G401 (cell line): Measurements from ENCODE around the gene CSTPP1. TPM values are rescaled to one million over a fixed set of nuclear protein-coding genes. Genes with fewer than 3 reads are reported as not detected.

Experiments
- DNase-seq: peaks from one replicate; pipeline ENCODE4 v3.0.0-alpha.2; 2015; ENCODE audit warnings: low spot score
- in situ Hi-C: cut with HindIII; loops from 2 replicates; pipeline ENCODE4 v1.10.0; 2016; ENCODE audit warnings: low sequenced_read_pairs, mixed read lengths
- total RNA-seq: library from RNA; depleted of rRNA; stranded (reverse); fragments of >200 nt; shearing (Covaris generic); gene quantifications from 2 replicates; pipeline ENCODE4 v1.2.3, GENCODE V29; 2014

The CSTPP1 gene
- total RNA-seq, 1 experiment from 2014 or later = 19.3 TPM

GRCh38 chr11:47018637-47019036 is 82.1 kb downstream of the CSTPP1 start:
- DNase-seq = no peak
- in situ Hi-C loops = no loop called here

- in situ Hi-C loops = no loop called here
- DNase-seq = no peak
These were observed 84.4 kb downstream of the CSTPP1 start for GRCh38 chr11:47020793-47021526.

- in situ Hi-C loops = no loop called here
- no peak for DNase-seq
These were observed 84.9 kb downstream of the CSTPP1 start for GRCh38 chr11:47021527-47021818.

GRCh38 chr11:47021965-47022364 is 85.4 kb downstream of the CSTPP1 start:
- no peak for DNase-seq
- in situ Hi-C loops = no loop called here

GRCh38 chr11:47028195-47029093 is 91.9 kb downstream of the CSTPP1 start:
- in situ Hi-C loops = no loop called here
- no peak for DNase-seq

- DNase-seq = no peak
- in situ Hi-C loops = no loop called here
These were observed 96.9 kb downstream of the CSTPP1 start for GRCh38 chr11:47033439-47033838.

GRCh38 chr11:47034091-47034490 is 97.5 kb downstream of the CSTPP1 start:
- DNase-seq = no peak
- in situ Hi-C loops = no loop called here

GRCh38 chr11:47035108-47035507 is 98.5 kb downstream of the CSTPP1 start:
- in situ Hi-C loops = no loop called here
- no peak for DNase-seq

- in situ Hi-C loops = no loop called here
- no peak for DNase-seq
These were observed 107.6 kb downstream of the CSTPP1 start for GRCh38 chr11:47044119-47044518.

GRCh38 chr11:47047972-47048371 is 111.4 kb downstream of the CSTPP1 start:
- in situ Hi-C loops = no loop called here
- no peak for DNase-seq

GRCh38 chr11:47050284-47050683 is 113.7 kb downstream of the CSTPP1 start:
- DNase-seq = no peak

GRCh38 chr11:47051217-47051616 is 114.7 kb downstream of the CSTPP1 start:
- no peak for DNase-seq
- in situ Hi-C loops = no loop called here

More at GRCh38 chr11:47050284-47050683, 113.7 kb downstream of the CSTPP1 start:
- in situ Hi-C loops = no loop called here

- DNase-seq = no peak
- in situ Hi-C loops = no loop called here
These were observed 115.6 kb downstream of the CSTPP1 start for GRCh38 chr11:47052165-47052564.

- in situ Hi-C loops = no loop called here
- DNase-seq = no peak
These were observed 116.0 kb downstream of the CSTPP1 start for GRCh38 chr11:47052576-47052975.

- in situ Hi-C loops = no loop called here
- DNase-seq = no peak
These were observed 119.0 kb downstream of the CSTPP1 start for GRCh38 chr11:47055534-47055933.

- no peak for DNase-seq
- in situ Hi-C loops = no loop called here
These were observed 119.8 kb downstream of the CSTPP1 start for GRCh38 chr11:47056261-47056915.

GRCh38 chr11:47057365-47057764 is 120.8 kb downstream of the CSTPP1 start:
- in situ Hi-C loops = no loop called here
- no peak for DNase-seq

- DNase-seq = no peak
- in situ Hi-C loops = no loop called here
These were observed 124.2 kb downstream of the CSTPP1 start for GRCh38 chr11:47060807-47061206.

- no peak for DNase-seq
- in situ Hi-C loops = no loop called here
These were observed 125.0 kb downstream of the CSTPP1 start for GRCh38 chr11:47061429-47062178.
